Breast epithelium (tissue), 3 donors: ENCODE results near the gene CCDC14.

Source experiments
- POLR2A ChIP-seq: fragments of 450-650 bp; IDR thresholded peaks from one replicate; pipeline ENCODE4 v1.6.1; 2016; ENCODE audit warnings: antibody characterized with exemption, mild to moderate bottlenecking, moderate library complexity
- TF ChIP-seq, protein P1 (sequence below), 3 donors: fragments of 450-650 bp; IDR thresholded peaks; one replicate each; pipeline ENCODE4 v1.5.1; 2016 to 2017; ENCODE audit warnings: antibody characterized with exemption in 3 of 3, mild to moderate bottlenecking in 3 of 3, moderate library complexity in 3 of 3

DNA sequence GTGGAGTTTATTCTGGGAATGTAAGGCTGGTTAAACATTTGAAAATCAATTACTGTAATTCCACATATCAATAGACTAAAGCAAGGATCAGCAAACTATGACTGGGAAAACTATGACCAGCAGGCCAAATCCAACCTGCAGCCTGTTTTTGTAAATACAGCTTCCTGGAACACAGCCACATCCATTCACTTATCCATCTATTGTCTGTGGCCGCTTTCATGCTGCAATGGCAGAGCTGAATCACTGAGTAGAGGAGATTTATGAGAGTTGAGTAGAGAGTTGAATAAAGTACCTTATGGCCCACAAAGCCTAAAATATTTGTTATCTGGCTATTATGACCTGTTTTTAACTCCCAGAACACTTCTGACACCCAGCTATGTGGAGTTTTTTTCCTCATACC, 89.1 kb downstream of the CCDC14 start:
- TF ChIP-seq, protein P1, sequence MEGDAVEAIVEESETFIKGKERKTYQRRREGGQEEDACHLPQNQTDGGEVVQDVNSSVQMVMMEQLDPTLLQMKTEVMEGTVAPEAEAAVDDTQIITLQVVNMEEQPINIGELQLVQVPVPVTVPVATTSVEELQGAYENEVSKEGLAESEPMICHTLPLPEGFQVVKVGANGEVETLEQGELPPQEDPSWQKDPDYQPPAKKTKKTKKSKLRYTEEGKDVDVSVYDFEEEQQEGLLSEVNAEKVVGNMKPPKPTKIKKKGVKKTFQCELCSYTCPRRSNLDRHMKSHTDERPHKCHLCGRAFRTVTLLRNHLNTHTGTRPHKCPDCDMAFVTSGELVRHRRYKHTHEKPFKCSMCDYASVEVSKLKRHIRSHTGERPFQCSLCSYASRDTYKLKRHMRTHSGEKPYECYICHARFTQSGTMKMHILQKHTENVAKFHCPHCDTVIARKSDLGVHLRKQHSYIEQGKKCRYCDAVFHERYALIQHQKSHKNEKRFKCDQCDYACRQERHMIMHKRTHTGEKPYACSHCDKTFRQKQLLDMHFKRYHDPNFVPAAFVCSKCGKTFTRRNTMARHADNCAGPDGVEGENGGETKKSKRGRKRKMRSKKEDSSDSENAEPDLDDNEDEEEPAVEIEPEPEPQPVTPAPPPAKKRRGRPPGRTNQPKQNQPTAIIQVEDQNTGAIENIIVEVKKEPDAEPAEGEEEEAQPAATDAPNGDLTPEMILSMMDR (IDR thresholded peaks at IDR 0.05), result no peak
- no peak for TF ChIP-seq POLR2A
